CD14-positive monocyte (primary cell): Measurements from ENCODE around the gene MMP15. TPM values are rescaled to one million over a fixed set of nuclear protein-coding genes. Genes with fewer than 3 reads are reported as not detected.

Source experiments
- DNase-seq, 3 donors: peaks; one replicate each; pipeline ENCODE4 v3.0.0-alpha.2; 2011 to 2022
- H2AFZ ChIP-seq: 2 replicates; pipeline ENCODE4 v1.6.0; 2012; ENCODE audit warnings: mild to moderate bottlenecking, low read depth, low read length, inconsistent platforms; ENCODE audit not compliant: insufficient read depth, poor library complexity, severe bottlenecking
- H3K27ac ChIP-seq, 2 donors: 1 replicate in 1 of 2; 2 replicates in 1 of 2; pipeline ENCODE4 v1.5.1; 2012 to 2013; ENCODE audit warnings: low read length in 2 of 2, control low read depth in 1 of 2, inconsistent platforms in 1 of 2, low read depth in 1 of 2, mild to moderate bottlenecking in 1 of 2
- H3K27me3 ChIP-seq, 2 donors: one replicate each; pipeline versions ENCODE4 v1.6.0 to v1.6.1; 2011 to 2013; ENCODE audit warnings: low read length in 2 of 2; ENCODE audit not compliant: control insufficient read depth in 2 of 2, insufficient read depth in 2 of 2
- H3K36me3 ChIP-seq, 2 donors: replicated peaks in 1 of 2; 1 replicate in 1 of 2; 2 replicates in 1 of 2; pipeline versions ENCODE4 v1.5.1 to v1.6.1; 2012 to 2013; ENCODE audit warnings: low read length in 2 of 2, control low read depth in 1 of 2, inconsistent platforms in 1 of 2, mild to moderate bottlenecking in 1 of 2; ENCODE audit not compliant: insufficient read depth in 2 of 2, control insufficient read depth in 1 of 2
- H3K4me1 ChIP-seq, 2 donors: 1 replicate in 1 of 2; 2 replicates in 1 of 2; pipeline versions ENCODE4 v1.5.1 to v1.6.1; 2012 to 2013; ENCODE audit warnings: low read length in 2 of 2, control low read depth in 1 of 2, inconsistent platforms in 1 of 2, mild to moderate bottlenecking in 1 of 2, moderate library complexity in 1 of 2; ENCODE audit not compliant: insufficient read depth in 2 of 2, control insufficient read depth in 1 of 2
- H3K4me2 ChIP-seq: replicated peaks from 2 replicates; pipeline ENCODE3; 2012; ENCODE audit warnings: low read length, moderate library complexity, mild to moderate bottlenecking; ENCODE audit not compliant: poor library complexity, severe bottlenecking; ENCODE audit errors: extremely low read depth
- H3K4me3 ChIP-seq, 3 experiments: fragments of 200-600 bp in 1 of 3; sonication (generic) in 1 of 3; replicated peaks in 1 of 3; 1 replicate in 2 of 3; 2 replicates in 1 of 3; pipeline ENCODE4 v1.5.1; 2011 to 2013; ENCODE audit warnings: low read length in 3 of 3, mild to moderate bottlenecking in 3 of 3, control low read depth in 2 of 3, low read depth in 2 of 3, inconsistent platforms in 1 of 3, moderate library complexity in 1 of 3
- H3K79me2 ChIP-seq: 2 replicates; pipeline ENCODE4 v1.6.0; 2012; ENCODE audit warnings: mild to moderate bottlenecking, control low read depth, inconsistent platforms, low read length, moderate library complexity; ENCODE audit not compliant: insufficient read depth
- H3K9ac ChIP-seq: 2 replicates; pipeline ENCODE4 v1.6.0; 2017; ENCODE audit warnings: low read length, mild to moderate bottlenecking; ENCODE audit not compliant: insufficient read depth, poor library complexity, severe bottlenecking
- H3K9me3 ChIP-seq, 2 donors: replicated peaks in 1 of 2; 1 replicate in 1 of 2; 2 replicates in 1 of 2; pipeline versions ENCODE4 v1.5.1 to v1.6.1; 2012 to 2013; ENCODE audit warnings: low read length in 2 of 2, control low read depth in 1 of 2; ENCODE audit not compliant: control insufficient read depth in 1 of 2, insufficient read depth in 1 of 2
- H4K20me1 ChIP-seq: 2 replicates; pipeline ENCODE4 v1.6.0; 2012; ENCODE audit warnings: mild to moderate bottlenecking, low read length, control low read depth, moderate library complexity; ENCODE audit not compliant: insufficient read depth
- H3K27ac Mint-ChIP-seq, 7 donors: one replicate each; pipeline ENCODE4 v1.8.0; 2020; ENCODE audit warnings: mild to moderate bottlenecking in 7 of 7, mixed read lengths in 7 of 7, moderate library complexity in 6 of 7, inconsistent platforms in 2 of 7
- H3K27me3 Mint-ChIP-seq, 3 donors: one replicate each; pipeline ENCODE4 v1.8.0; 2021 to 2022; ENCODE audit warnings: low read depth in 3 of 3, mild to moderate bottlenecking in 3 of 3, mixed read lengths in 3 of 3, moderate library complexity in 3 of 3, inconsistent platforms in 1 of 3
- H3K36me3 Mint-ChIP-seq, 2 donors: one replicate each; pipeline ENCODE4 v1.8.0; 2020; ENCODE audit warnings: mixed read lengths in 2 of 2, inconsistent platforms in 1 of 2, mild to moderate bottlenecking in 1 of 2
- H3K4me1 Mint-ChIP-seq: one replicate; pipeline ENCODE4 v1.8.0; 2020; ENCODE audit warnings: mild to moderate bottlenecking, mixed read lengths
- H3K4me3 Mint-ChIP-seq, 2 donors: one replicate each; pipeline ENCODE4 v1.8.0; 2020; ENCODE audit warnings: mild to moderate bottlenecking in 2 of 2, mixed read lengths in 2 of 2, moderate library complexity in 1 of 2
- H3K9me3 Mint-ChIP-seq, 7 donors: one replicate each; pipeline ENCODE4 v1.8.0; 2020 to 2022; ENCODE audit warnings: mixed read lengths in 7 of 7, mild to moderate bottlenecking in 6 of 7, moderate library complexity in 6 of 7, inconsistent platforms in 2 of 7
- WGBS: methylation state at CpG from one replicate; pipeline ENCODE4 v1.1.5; 2013; ENCODE audit warnings: missing lambda C conversion rate; ENCODE audit not compliant: insufficient coverage; 5-methylcytosine and 5-hydroxymethylcytosine counted together
- intact Hi-C, 2 donors: fragments of 100-400 bp; cut with micrococcal nuclease; formaldehyde crosslinking; loops; one replicate each; pipeline versions ENCODE4 v1.15.0 to v1.15.1; 2023
- polyA plus RNA-seq, 3 donors: library from polyadenylated mRNA; depleted of rRNA in 1 of 3; unstranded in 2 of 3; stranded (reverse) in 1 of 3; fragments of 300-500 nt in 2 of 3; fragments of >200 nt in 1 of 3; fragmentation: Illumina TruSeq in 2 of 3; gene quantifications; 1 replicate in 2 of 3; 2 replicates in 1 of 3; pipeline ENCODE4 v1.2.3, GENCODE V29; 2012 to 2021
- TF ChIP-seq, protein P1 (sequence below): fragments of 200-600 bp; IDR thresholded peaks from one replicate; pipeline ENCODE4 v1.8.0; 2022; ENCODE audit warnings: antibody characterized with exemption, mild to moderate bottlenecking

The MMP15 gene
- polyA plus RNA-seq, 3 donors = not detected

DNA sequence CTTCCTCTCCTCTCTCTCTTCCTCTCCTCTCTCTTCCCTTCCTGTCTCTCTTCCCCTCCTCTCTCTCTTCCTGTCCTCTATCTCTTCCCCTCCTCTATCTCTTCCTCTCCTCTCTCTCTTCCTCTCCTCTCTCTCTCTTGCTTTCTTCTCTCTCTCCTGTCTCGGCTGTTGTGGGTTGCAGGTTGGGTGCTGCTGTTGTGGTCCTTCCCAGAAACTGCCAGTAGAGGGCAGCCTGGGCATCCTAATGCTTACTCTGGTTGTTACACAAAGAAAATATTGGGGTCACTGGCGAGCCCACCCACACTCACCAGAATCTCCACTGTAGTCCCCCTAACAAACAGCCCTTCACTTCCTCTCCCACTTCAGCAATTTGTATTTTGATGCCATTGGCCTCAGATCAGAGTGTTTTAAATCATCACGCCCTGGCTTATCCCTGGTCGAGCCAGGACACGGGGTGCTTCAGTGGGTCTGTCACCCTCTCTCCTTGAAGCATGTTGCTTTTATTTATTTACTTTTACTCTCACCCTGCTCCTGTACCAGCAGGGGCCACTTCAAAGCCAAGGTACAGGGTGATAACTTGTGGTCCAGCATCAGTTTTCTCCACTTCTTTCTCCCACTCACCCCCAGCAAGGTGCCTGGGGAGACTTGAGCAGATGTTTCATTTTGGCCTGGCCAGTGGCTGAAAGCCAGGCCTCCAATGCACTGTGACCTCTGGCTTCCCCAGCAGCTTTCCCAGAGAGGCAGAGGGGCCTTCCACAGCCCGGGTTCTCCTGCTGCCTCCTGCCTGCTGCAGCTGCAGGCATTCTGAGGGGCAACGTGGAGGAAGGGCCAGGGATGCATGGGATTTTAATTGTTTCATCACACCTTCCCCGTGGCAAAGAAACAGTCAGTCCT is 4.7 kb upstream of the MMP15 start:
- H3K27me3 Mint-ChIP-seq = peaks cover 22 to 36% (median 27%) of the 10 kb centered on the region in 3 donors
- H2AFZ ChIP-seq = no peak overlapping the region
- WGBS = 83% methylated on average over 6 of the region's 8 CpGs

More for the DNA sequence above, 4.7 kb upstream of the MMP15 start:
- H3K79me2 ChIP-seq = no peaks in the 10 kb centered on the region
- H3K9ac ChIP-seq = no peak overlapping the region
- Mint-ChIP-seq H3K36me3 (peaks cover 16 to 19% of the 10 kb centered on the region in 2 donors), H3K4me3 (no peak overlapping the region), H3K27ac (peak overlapping the region in 1 of 7 donors; percentile 60), H3K9me3 (peaks cover 0 to 8% (median 3%) of the 10 kb centered on the region in 7 donors), H3K4me1 (peaks cover 17% of the 10 kb centered on the region)
- H3K27ac ChIP-seq = no peak overlapping the region
- H3K4me1 ChIP-seq = peaks cover 9 to 14% of the 10 kb centered on the region in 2 donors
- H3K27me3 ChIP-seq = peaks cover 11 to 30% of the 10 kb centered on the region in 2 donors
- H3K9me3 ChIP-seq = no peaks in the 10 kb centered on the region
- TF ChIP-seq, protein P1, sequence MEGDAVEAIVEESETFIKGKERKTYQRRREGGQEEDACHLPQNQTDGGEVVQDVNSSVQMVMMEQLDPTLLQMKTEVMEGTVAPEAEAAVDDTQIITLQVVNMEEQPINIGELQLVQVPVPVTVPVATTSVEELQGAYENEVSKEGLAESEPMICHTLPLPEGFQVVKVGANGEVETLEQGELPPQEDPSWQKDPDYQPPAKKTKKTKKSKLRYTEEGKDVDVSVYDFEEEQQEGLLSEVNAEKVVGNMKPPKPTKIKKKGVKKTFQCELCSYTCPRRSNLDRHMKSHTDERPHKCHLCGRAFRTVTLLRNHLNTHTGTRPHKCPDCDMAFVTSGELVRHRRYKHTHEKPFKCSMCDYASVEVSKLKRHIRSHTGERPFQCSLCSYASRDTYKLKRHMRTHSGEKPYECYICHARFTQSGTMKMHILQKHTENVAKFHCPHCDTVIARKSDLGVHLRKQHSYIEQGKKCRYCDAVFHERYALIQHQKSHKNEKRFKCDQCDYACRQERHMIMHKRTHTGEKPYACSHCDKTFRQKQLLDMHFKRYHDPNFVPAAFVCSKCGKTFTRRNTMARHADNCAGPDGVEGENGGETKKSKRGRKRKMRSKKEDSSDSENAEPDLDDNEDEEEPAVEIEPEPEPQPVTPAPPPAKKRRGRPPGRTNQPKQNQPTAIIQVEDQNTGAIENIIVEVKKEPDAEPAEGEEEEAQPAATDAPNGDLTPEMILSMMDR = peak; percentile 73
- H3K36me3 ChIP-seq = peaks cover 38 to 62% of the 10 kb centered on the region in 2 donors
- intact Hi-C loops = no loop called here
- H4K20me1 ChIP-seq = peaks cover 8% of the 10 kb centered on the region
- DNase-seq = no peak
- H3K4me2 ChIP-seq = no peak overlapping the region
- no peak overlapping the region for H3K4me3 ChIP-seq
